HCT116 (cell line): ENCODE data around the gene CDV3. TPM values are rescaled to one million over a fixed set of nuclear protein-coding genes. Genes with fewer than 3 reads are reported as not detected.
A peak's percentile ranks its signal among the peaks of the same experiment; 100 is the strongest.
"Not testable (repeated sequence)": the region's sequence is repeated elsewhere in the genome, so short reads cannot be mapped to it uniquely, and the experiment has no call there.

Source experiments
- ATAC-seq: fragments of 200-7000 bp; cut with Tn5 transposase; 2 replicates; pipeline ENCODE4 v1.9.1; 2020; ENCODE audit warnings: mild to moderate bottlenecking, moderate library complexity
- Bru-seq: library from RNA; stranded (reverse); fragments of 400-500 nt; gene quantifications from one replicate; lab custom pipeline; 2021; lab: Mats Ljungman, UMichigan
- BruChase-seq, 2 experiments: library from RNA; stranded (reverse); fragments of 400-500 nt; gene quantifications; one replicate each; lab custom pipeline; 2021; lab: Mats Ljungman, UMichigan
- BruUV-seq: library from RNA; stranded (reverse); fragments of 400-500 nt; replicated peaks from 2 replicates; lab custom pipeline; 2021; lab: Mats Ljungman, UMichigan
- CTCF ChIA-PET: fragments of 300-600 bp; sonication (Branson Sonifier 250); formaldehyde crosslinking; loops from one replicate; lab custom pipeline; 2021; ENCODE audit warnings: antibody characterized with exemption; lab: Charles Lee
- POLR2A ChIA-PET: fragments of 300-600, 350-600 bp; sonication (Branson Sonifier 250); formaldehyde crosslinking; loops from one replicate; lab custom pipeline; 2021; ENCODE audit warnings: antibody characterized with exemption; lab: Charles Lee
- RAD21 ChIA-PET, 2 experiments: fragments of 300-600 bp; sonication (Branson Sonifier 250); formaldehyde crosslinking; loops; one replicate each; lab custom pipeline; 2023; ENCODE audit warnings: low total read pairs in 2 of 2; ENCODE audit not compliant: uncharacterized antibody in 2 of 2, unreplicated experiment in 2 of 2, low non-redundant PET in 1 of 2; lab: Charles Lee
- DNase-seq: peaks from one replicate; pipeline ENCODE4 v3.0.0-alpha.2; 2010; ENCODE audit warnings: low read depth, low spot score
- H2AFZ ChIP-seq: fragments of 200-600 bp; shearing (Covaris generic), sonication (generic); 2 replicates; pipeline ENCODE4 v1.6.1; 2017; ENCODE audit warnings: low read depth, mixed run types, mixed read lengths, antibody characterized with exemption, low read length; ENCODE audit not compliant: poor library complexity, severe bottlenecking
- H3K27ac ChIP-seq: 2 replicates; pipeline ENCODE4 v1.5.1; 2012; ENCODE audit warnings: low read depth, low read length
- H3K27me3 ChIP-seq: fragments of 200-600 bp; sonication (generic); 2 replicates; pipeline ENCODE4 v1.6.1; 2016; ENCODE audit warnings: mixed run types, low read length, mixed read lengths; ENCODE audit not compliant: insufficient read depth
- H3K36me3 ChIP-seq, 2 experiments: fragments of 200-500 bp in 1 of 2; fragments of 200-600 bp in 1 of 2; sonication (Bioruptor generic) in 1 of 2; sonication (generic) in 1 of 2; 2 replicates each; pipeline versions ENCODE4 v1.5.1 to v1.6.1; 2014 to 2016; ENCODE audit warnings: low read length in 2 of 2, inconsistent platforms in 1 of 2, mixed read lengths in 1 of 2, mixed run types in 1 of 2; ENCODE audit not compliant: insufficient read depth in 2 of 2, control insufficient read depth in 1 of 2
- H3K4me1 ChIP-seq, 2 experiments: fragments of 200-600 bp in 1 of 2; sonication (generic) in 1 of 2; 2 replicates each; pipeline versions ENCODE4 v1.5.1 to v1.6.1; 2012 to 2017; ENCODE audit warnings: low read length in 2 of 2, inconsistent platforms in 1 of 2, mild to moderate bottlenecking in 1 of 2, mixed read lengths in 1 of 2, mixed run types in 1 of 2, moderate library complexity in 1 of 2; ENCODE audit not compliant: insufficient read depth in 2 of 2, control insufficient read depth in 1 of 2
- H3K4me2 ChIP-seq: fragments of 200-600 bp; sonication (generic); 2 replicates; pipeline ENCODE4 v1.6.1; 2017; ENCODE audit warnings: mixed run types, low read length, mixed read lengths
- H3K4me3 ChIP-seq, 2 experiments: fragments of 200-600 bp in 1 of 2; sonication (generic) in 1 of 2; replicated peaks in 1 of 2; 2 replicates each; pipeline ENCODE4 v1.5.1; 2011 to 2016; ENCODE audit warnings: low read length in 2 of 2, control low read depth in 1 of 2, low read depth in 1 of 2, mild to moderate bottlenecking in 1 of 2, mixed read lengths in 1 of 2, mixed run types in 1 of 2
- H3K79me2 ChIP-seq: fragments of 200-600 bp; sonication (generic); 2 replicates; pipeline ENCODE4 v1.6.1; 2017; ENCODE audit warnings: mild to moderate bottlenecking, mixed run types, low read length, moderate library complexity, mixed read lengths; ENCODE audit not compliant: insufficient read depth
- H3K9ac ChIP-seq: fragments of 200-600 bp; sonication (generic); 2 replicates; pipeline ENCODE4 v1.6.1; 2016; ENCODE audit warnings: low read length, mixed read lengths
- H3K9me2 ChIP-seq: fragments of 200-600 bp; sonication (generic), shearing (Covaris generic); 2 replicates; pipeline ENCODE4 v1.6.1; 2017; ENCODE audit warnings: mixed run types, mild to moderate bottlenecking, moderate library complexity; ENCODE audit not compliant: insufficient read depth
- H3K9me3 ChIP-seq, 2 experiments: fragments of 200-500 bp in 1 of 2; fragments of 200-600 bp in 1 of 2; sonication (Bioruptor generic) in 1 of 2; sonication (generic) in 1 of 2; 2 replicates each; pipeline ENCODE4 v1.6.1; 2014 to 2017; ENCODE audit warnings: low read length in 2 of 2, mixed read lengths in 2 of 2, inconsistent platforms in 1 of 2, low read depth in 1 of 2, mild to moderate bottlenecking in 1 of 2, mixed run types in 1 of 2, moderate library complexity in 1 of 2; ENCODE audit not compliant: control insufficient read depth in 1 of 2, insufficient read depth in 1 of 2
- H4K20me1 ChIP-seq: fragments of 200-600 bp; sonication (generic), shearing (Covaris generic); 2 replicates; pipeline ENCODE4 v1.6.1; 2017; ENCODE audit warnings: mixed run types, mild to moderate bottlenecking, moderate library complexity; ENCODE audit not compliant: insufficient read depth
- ATF3 ChIP-seq: IDR thresholded peaks from 2 replicates; pipeline ENCODE4 v1.6.1; 2012
- CBX3 ChIP-seq: IDR thresholded peaks from 2 replicates; pipeline ENCODE4 v1.6.1; 2012; ENCODE audit warnings: low read depth
- CTCF ChIP-seq, 3 experiments: fragments of 200-600 bp in 1 of 3; sonication (generic) in 1 of 3; IDR thresholded peaks in 2 of 3; conservative IDR thresholded peaks in 1 of 3; 2 replicates each; pipeline ENCODE4 v1.5.1; 2012 to 2017; ENCODE audit warnings: low read depth in 2 of 3, low read length in 2 of 3, antibody characterized with exemption in 1 of 3, borderline replicate concordance in 1 of 3, control low read depth in 1 of 3, mild to moderate bottlenecking in 1 of 3, mixed read lengths in 1 of 3, mixed run types in 1 of 3, moderate library complexity in 1 of 3; ENCODE audit not compliant: insufficient read depth in 1 of 3
- EGR1 ChIP-seq: IDR thresholded peaks from 2 replicates; pipeline ENCODE4 v1.6.1; 2012; ENCODE audit warnings: low read depth
- EZH2 ChIP-seq: fragments of 200-600 bp; sonication (generic); IDR thresholded peaks from 2 replicates; pipeline ENCODE4 v1.6.1; 2017; ENCODE audit warnings: antibody characterized with exemption, mixed run types
- JUND ChIP-seq: IDR thresholded peaks from 2 replicates; pipeline ENCODE4 v1.6.1; 2012
- MAX ChIP-seq: IDR thresholded peaks from 2 replicates; pipeline ENCODE4 v1.6.1; 2012
- POLR2A ChIP-seq: IDR thresholded peaks from 2 replicates; pipeline ENCODE4 v1.7.0; 2011; ENCODE audit warnings: borderline replicate concordance; ENCODE audit not compliant: insufficient read depth, insufficient read length; ENCODE audit errors: extremely low read depth
- POLR2AphosphoS5 ChIP-seq: IDR thresholded peaks from 2 replicates; pipeline ENCODE4 v1.6.1; 2011; ENCODE audit warnings: mild to moderate bottlenecking, low read depth, low read length, moderate library complexity
- REST ChIP-seq: IDR thresholded peaks from 2 replicates; pipeline ENCODE4 v1.6.1; 2012; ENCODE audit warnings: low read depth
- SRF ChIP-seq: IDR thresholded peaks from 2 replicates; pipeline ENCODE4 v1.6.1; 2012; ENCODE audit warnings: low read depth
- TCF7L2 ChIP-seq: IDR thresholded peaks from 2 replicates; pipeline ENCODE4 v1.7.0; 2011; ENCODE audit warnings: borderline replicate concordance, inconsistent platforms; ENCODE audit not compliant: insufficient read depth, insufficient read length; ENCODE audit errors: extremely low read depth
- ZFX ChIP-seq: fragments of 450-650 bp; IDR thresholded peaks from 2 replicates; pipeline ENCODE4 v1.6.1; 2017
- intact Hi-C: fragments of 100-400 bp; cut with micrococcal nuclease; formaldehyde crosslinking; loops from 2 replicates; pipeline ENCODE4 v1.10.0; 2022
- long read RNA-seq: library from polyadenylated mRNA; unstranded; transcript quantifications from one replicate; pipeline ENCODE4 v2.0.0, GENCODE V29; 2021; ENCODE audit not compliant: unreplicated experiment
- polyA plus RNA-seq: library from polyadenylated mRNA; unstranded; fragments of >200 nt; gene quantifications from 2 replicates; pipeline ENCODE4 v1.2.1, GENCODE V29; 2012; ENCODE audit warnings: missing spikeins
- total RNA-seq: library from RNA; stranded (reverse); gene quantifications from one replicate; pipeline ENCODE4 v1.2.1, GENCODE V29; 2021; ENCODE audit not compliant: unreplicated experiment

Gene CDV3
- total RNA-seq (153 TPM), Bru-seq, nascent RNA (percentile 98 among the genes with signal in this experiment), BruChase-seq, experiment 1, labeled RNA remaining after a 6-hour chase (percentile 99 among the genes with signal in this experiment), BruChase-seq, experiment 2, labeled RNA remaining after a 2-hour chase (percentile 99 among the genes with signal in this experiment)
- 62.6 and 78.8 TPM in 2 replicates for polyA plus RNA-seq
- long read RNA-seq, transcript CDV3-203 (5 exons, 955 nt), result minor isoform, 75 of 307 reads
- long read RNA-seq, transcript CDV3-201 (5 exons, 3,307 nt), result major isoform, 101 of 307 reads
- long read RNA-seq, partial matches to known transcripts, result 61 of 307 reads
- long read RNA-seq, other reads (novel, unspliced or antisense), result 70 of 307 reads

GRCh38 chr3:133573629-133574194 lies at the start of gene CDV3:
Gene CDV3, plus strand, starts transcription at chr3:133573686. Its CDS starts 359 bp downstream, at chr3:133574045.
- ChIA-PET RAD21 (no interaction called here), CTCF (interaction anchor here (0.6 to 1.5 kb wide), 5 partner anchors 37 to 150 kb away, joined by 3 to 4 read pairs (median 3); no protein-coding TSS in a partner anchor), POLR2A (interaction anchor here (0.6 to 2.4 kb wide), 7 partner anchors 10 to 110 kb away, joined by 3 to 22 read pairs (median 4); no protein-coding TSS in a partner anchor)
- Histone ChIP-seq H3K9ac (peak within 1 kb of the TSS; percentile 90), H3K9me3 (no peaks in the 10 kb centered on the region), H3K4me1 (peaks cover 30 to 62% of the 10 kb centered on the region in 2 experiments), H2AFZ (no peak within 1 kb of the TSS), H3K9me2 (no peaks in the 10 kb centered on the region), H3K36me3 (peaks cover 22 to 28% of the 10 kb centered on the region in 2 experiments), H4K20me1 (peaks cover 28% of the 10 kb centered on the region; the same call in 1 of the 2 replicates), H3K27ac (peak within 1 kb of the TSS; percentile 96), H3K4me2 (peak within 1 kb of the TSS; percentile 85), H3K4me3 (peak within 1 kb of the TSS; percentile 54 to 61), H3K27me3 (no peaks in the 10 kb centered on the region), H3K79me2 (peaks cover 45% of the 10 kb centered on the region)
- ATAC-seq (peak; percentile 29), DNase-seq (no peak)
- BruUV-seq, result no TSS peak
- peak; percentile 84; the same call in 1 of the 2 replicates for TF ChIP-seq ZFX
- no peak for TF ChIP-seq EGR1
- TF ChIP-seq POLR2A, result peak; percentile 70
- no peak for TF ChIP-seq JUND
- no peak for TF ChIP-seq SRF
- TF ChIP-seq CBX3, result no peak
- no peak for TF ChIP-seq CTCF (IDR thresholded peaks at IDR 0.05 in 2 of 3, conservative IDR thresholded peaks at IDR 0.05 in 1 of 3; ENCODE audit: borderline replicate concordance in 1 of 3, insufficient read depth in 1 of 3, low read depth in 2 of 3, low read length in 2 of 3)
- no peak for TF ChIP-seq EZH2
- TF ChIP-seq POLR2AphosphoS5, result peak; percentile 80
- no peak for TF ChIP-seq MAX
- peak; percentile 34 for TF ChIP-seq TCF7L2
- no peak for TF ChIP-seq ATF3
- no peak for TF ChIP-seq REST
- intact Hi-C loops, result loop anchor here (1.0 to 5.0 kb wide), 2 partner anchors 109 to 851 kb away; partner anchors contain the start of gene NPHP3

- H4K20me1 ChIP-seq, DNase-seq, BruUV-seq, H3K9me2 ChIP-seq, H3K9me3 ChIP-seq, H3K79me2 ChIP-seq, H3K4me2 ChIP-seq, H3K9ac ChIP-seq, H2AFZ ChIP-seq, H3K36me3 ChIP-seq, ATAC-seq, H3K4me1 ChIP-seq, POLR2A ChIA-PET, H3K27ac ChIP-seq, H3K4me3 ChIP-seq, CTCF ChIA-PET, RAD21 ChIA-PET, H3K27me3 ChIP-seq, intact Hi-C loops: not testable (repeated sequence)
Observed at GRCh38 chr3:133523758-133524157, 49.7 kb upstream of the CDV3 start.
